Gastrocnemius medialis (tissue), 4 donors: ENCODE data around the gene FAM131B. TPM values are rescaled to one million over a fixed set of nuclear protein-coding genes. Genes with fewer than 3 reads are reported as not detected.

Source experiments
- ATAC-seq, 2 donors: fragments of 150-250 bp; one replicate each; pipeline ENCODE4 v1.9.1; 2016
- DNase-seq, 2 donors: peaks; one replicate each; pipeline ENCODE4 v3.0.0-alpha.2; 2019
- H3K27ac ChIP-seq, 4 donors: fragments of 200-600 bp; sonication (generic); 1 replicate in 1 of 4; 2 replicates in 3 of 4; pipeline ENCODE4 v1.5.1; 2016 to 2018; ENCODE audit warnings: mild to moderate bottlenecking in 2 of 4, moderate library complexity in 1 of 4
- H3K27me3 ChIP-seq, 3 donors: fragments of 200-600 bp; sonication (generic) in 2 of 3; 1 replicate in 1 of 3; 2 replicates in 2 of 3; pipeline versions ENCODE4 v1.5.1 to v1.6.0; 2016 to 2019; ENCODE audit warnings: mild to moderate bottlenecking in 1 of 3, moderate library complexity in 1 of 3
- H3K36me3 ChIP-seq, 2 donors: fragments of 200-600 bp; sonication (generic) in 1 of 2; one replicate each; pipeline ENCODE4 v1.5.1; 2017 to 2018
- H3K4me1 ChIP-seq, 2 donors: fragments of 200-600 bp; sonication (generic) in 1 of 2; one replicate each; pipeline ENCODE4 v1.5.1; 2016 to 2017; ENCODE audit warnings: mild to moderate bottlenecking in 2 of 2
- H3K4me3 ChIP-seq, 4 donors: fragments of 200-600 bp; sonication (generic) in 3 of 4; 1 replicate in 1 of 4; 2 replicates in 3 of 4; pipeline ENCODE4 v1.5.1; 2016 to 2019; ENCODE audit warnings: mild to moderate bottlenecking in 2 of 4
- H3K9me3 ChIP-seq, 3 donors: fragments of 200-600 bp; sonication (generic) in 2 of 3; 1 replicate in 1 of 3; 2 replicates in 2 of 3; pipeline ENCODE4 v1.5.1; 2016 to 2019
- POLR2A ChIP-seq, 2 donors: fragments of 450-650 bp; IDR thresholded peaks; one replicate each; pipeline ENCODE4 v1.6.1; 2017; ENCODE audit warnings: antibody characterized with exemption in 2 of 2, mild to moderate bottlenecking in 2 of 2, moderate library complexity in 2 of 2
- in situ Hi-C, 4 donors: fragments of 200-750 bp; cut with MboI; loops; one replicate each; pipeline versions ENCODE4 v1.15.0 to v1.8.0; 2017; ENCODE audit warnings: low sequenced_read_pairs in 4 of 4
- intact Hi-C: fragments of 100-400 bp; cut with DNase I; formaldehyde crosslinking; loops from one replicate; pipeline ENCODE4 v1.15.1; 2023; ENCODE audit warnings: low total_unique reads
- total RNA-seq, 4 donors: library from RNA; depleted of rRNA; stranded (reverse); fragments of >200 nt; gene quantifications; one replicate each; pipeline versions ENCODE4 v1.1.0 to v1.2.3, GENCODE V29; 2016
- TF ChIP-seq, protein P1 (sequence below), 5 experiments: fragments of 450-650 bp in 3 of 5; fragments of 200-600 bp in 2 of 5; sonication (generic) in 2 of 5; IDR thresholded peaks in 4 of 5; conservative IDR thresholded peaks in 1 of 5; 1 replicate in 4 of 5; 2 replicates in 1 of 5; pipeline ENCODE4 v1.5.1; 2016 to 2019; ENCODE audit warnings: antibody characterized with exemption in 5 of 5, mild to moderate bottlenecking in 3 of 5, moderate library complexity in 3 of 5

The FAM131B gene
- total RNA-seq, 4 donors from 2014 or later, result 0.33 to 1.2 (median 0.38) TPM; not detected in 1

DNA sequence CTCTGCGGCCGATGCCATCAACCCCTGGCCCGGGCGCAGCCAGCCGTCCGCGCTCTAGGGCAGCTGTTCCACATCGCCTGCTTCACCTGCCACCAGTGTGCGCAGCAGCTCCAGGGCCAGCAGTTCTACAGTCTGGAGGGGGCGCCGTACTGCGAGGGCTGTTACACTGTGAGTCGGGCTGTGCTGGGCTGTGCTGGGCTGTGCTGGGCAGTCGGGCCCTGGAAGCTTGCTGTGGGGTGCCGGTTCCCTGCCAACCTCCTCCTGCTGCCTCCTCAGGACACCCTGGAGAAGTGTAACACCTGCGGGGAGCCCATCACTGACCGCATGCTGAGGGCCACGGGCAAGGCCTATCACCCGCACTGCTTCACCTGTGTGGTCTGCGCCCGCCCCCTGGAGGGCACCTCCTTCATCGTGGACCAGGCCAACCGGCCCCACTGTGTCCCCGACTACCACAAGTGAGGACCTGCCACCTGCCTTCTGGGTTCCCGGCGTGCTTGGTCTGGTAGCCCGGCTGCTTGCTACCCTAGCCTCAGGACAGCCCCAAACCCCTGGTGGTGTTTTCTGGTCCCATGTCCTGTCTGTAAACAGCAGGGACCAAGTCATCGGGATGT, 26.1 kb upstream of the FAM131B start:
- Histone ChIP-seq H3K27ac (peak overlapping the region in 1 of 4 donors; percentile 18), H3K9me3 (no peaks in the 10 kb centered on the region), H3K36me3 (peaks cover 0 to 56% of the 10 kb centered on the region in 2 donors), H3K4me1 (peaks cover 33 to 53% of the 10 kb centered on the region in 2 donors), H3K4me3 (no peak overlapping the region), H3K27me3 (no peaks in the 10 kb centered on the region)
- in situ Hi-C loops, result no loop called here
- no peak for ATAC-seq
- no peak for DNase-seq
- intact Hi-C loops, result loop anchor here (10.0 kb wide), 1 partner anchor 516 kb away; the partner anchor contains the start of gene TCAF1
- TF ChIP-seq, protein P1, sequence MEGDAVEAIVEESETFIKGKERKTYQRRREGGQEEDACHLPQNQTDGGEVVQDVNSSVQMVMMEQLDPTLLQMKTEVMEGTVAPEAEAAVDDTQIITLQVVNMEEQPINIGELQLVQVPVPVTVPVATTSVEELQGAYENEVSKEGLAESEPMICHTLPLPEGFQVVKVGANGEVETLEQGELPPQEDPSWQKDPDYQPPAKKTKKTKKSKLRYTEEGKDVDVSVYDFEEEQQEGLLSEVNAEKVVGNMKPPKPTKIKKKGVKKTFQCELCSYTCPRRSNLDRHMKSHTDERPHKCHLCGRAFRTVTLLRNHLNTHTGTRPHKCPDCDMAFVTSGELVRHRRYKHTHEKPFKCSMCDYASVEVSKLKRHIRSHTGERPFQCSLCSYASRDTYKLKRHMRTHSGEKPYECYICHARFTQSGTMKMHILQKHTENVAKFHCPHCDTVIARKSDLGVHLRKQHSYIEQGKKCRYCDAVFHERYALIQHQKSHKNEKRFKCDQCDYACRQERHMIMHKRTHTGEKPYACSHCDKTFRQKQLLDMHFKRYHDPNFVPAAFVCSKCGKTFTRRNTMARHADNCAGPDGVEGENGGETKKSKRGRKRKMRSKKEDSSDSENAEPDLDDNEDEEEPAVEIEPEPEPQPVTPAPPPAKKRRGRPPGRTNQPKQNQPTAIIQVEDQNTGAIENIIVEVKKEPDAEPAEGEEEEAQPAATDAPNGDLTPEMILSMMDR (IDR thresholded peaks at IDR 0.05 in 4 of 5, conservative IDR thresholded peaks at IDR 0.05 in 1 of 5), result no peak
- TF ChIP-seq POLR2A (IDR thresholded peaks at IDR 0.05), result no peak

DNA sequence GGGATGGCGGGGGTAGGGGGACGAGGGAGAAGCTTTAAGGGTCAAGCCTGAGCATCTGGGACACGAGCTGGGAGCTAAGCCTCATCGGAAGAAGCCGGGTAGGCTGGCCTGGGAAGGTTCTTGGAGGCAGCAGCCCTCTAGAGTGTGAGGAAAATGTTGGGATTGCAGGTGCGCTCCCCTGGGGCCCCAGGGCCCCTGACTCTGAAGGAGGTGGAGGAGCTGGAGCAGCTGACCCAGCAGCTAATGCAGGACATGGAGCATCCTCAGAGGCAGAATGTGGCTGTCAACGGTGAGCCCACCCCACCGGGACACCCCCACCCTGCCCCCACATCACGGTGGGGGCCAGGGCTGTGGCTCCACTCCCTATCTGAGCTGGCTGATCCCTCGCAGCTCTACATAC, 25.5 kb upstream of the FAM131B start:
- in situ Hi-C loops, result no loop called here
- H3K36me3 ChIP-seq, result peaks cover 0 to 56% of the 10 kb centered on the region in 2 donors
- intact Hi-C loops, result loop anchor here (10.0 kb wide), 1 partner anchor 517 kb away; the partner anchor contains the start of gene TCAF1
- no peak for TF ChIP-seq POLR2A (IDR thresholded peaks at IDR 0.05)
- TF ChIP-seq, protein P1 (IDR thresholded peaks at IDR 0.05 in 4 of 5, conservative IDR thresholded peaks at IDR 0.05 in 1 of 5), result no peak
- DNase-seq, result no peak
- no peak overlapping the region for H3K4me3 ChIP-seq
- H3K27ac ChIP-seq, result peak overlapping the region in 1 of 4 donors; percentile 46
- peaks cover 39 to 55% of the 10 kb centered on the region in 2 donors for H3K4me1 ChIP-seq
- no peak for ATAC-seq
- no peaks in the 10 kb centered on the region for H3K27me3 ChIP-seq
- no peaks in the 10 kb centered on the region for H3K9me3 ChIP-seq

DNA sequence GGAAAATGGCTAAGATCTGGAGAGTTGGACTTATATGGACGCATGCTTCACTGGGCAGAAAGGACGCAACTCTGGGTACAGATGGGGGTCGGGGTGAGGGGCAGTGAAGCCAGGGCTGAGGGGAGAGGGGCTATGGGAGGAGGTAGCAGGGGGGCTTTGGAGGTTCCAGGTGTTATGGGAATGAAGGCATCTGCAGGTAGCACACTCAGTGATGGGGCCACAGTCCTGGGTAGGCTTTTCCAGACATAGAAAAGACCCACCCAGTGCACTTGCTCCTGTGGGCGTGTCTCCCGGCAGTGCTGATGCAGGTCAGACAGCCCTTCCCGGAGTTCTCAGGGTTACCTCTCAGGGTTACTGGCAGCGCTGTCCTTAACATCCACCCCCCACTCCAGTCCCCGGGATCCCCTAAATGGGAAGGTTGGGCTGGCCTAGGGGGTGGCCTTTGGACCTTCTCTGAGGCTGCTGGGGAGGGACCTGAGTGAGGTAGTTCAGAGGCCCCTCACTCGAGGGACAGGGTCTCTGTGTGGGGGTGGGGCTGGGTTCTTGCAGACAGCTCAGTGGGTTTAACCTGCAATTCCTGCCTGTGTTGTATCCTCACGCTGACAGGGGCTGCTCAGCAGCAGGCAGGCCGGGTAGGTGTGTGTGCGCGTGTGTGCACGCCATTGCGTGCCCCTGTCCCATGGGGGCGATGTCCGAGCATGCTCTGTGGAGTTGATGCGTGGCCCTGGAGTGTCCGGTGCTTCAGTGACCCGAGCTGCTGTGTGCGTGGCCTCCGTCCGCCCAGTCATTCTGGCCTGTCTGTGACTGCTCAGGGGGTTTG, 24.9 kb upstream of the FAM131B start:
- TF ChIP-seq, protein P1 (IDR thresholded peaks at IDR 0.05 in 4 of 5, conservative IDR thresholded peaks at IDR 0.05 in 1 of 5), result no peak
- TF ChIP-seq POLR2A (IDR thresholded peaks at IDR 0.05), result no peak
- no peaks in the 10 kb centered on the region for H3K9me3 ChIP-seq
- no peaks in the 10 kb centered on the region for H3K27me3 ChIP-seq
- H3K4me3 ChIP-seq, result no peak overlapping the region
- H3K36me3 ChIP-seq, result peaks cover 0 to 52% of the 10 kb centered on the region in 2 donors
- peak overlapping the region in 2 of 4 donors; percentile 8 to 46 for H3K27ac ChIP-seq
- DNase-seq (no peak), ATAC-seq (no peak)
- in situ Hi-C loops, result no loop called here
- intact Hi-C loops, result loop anchor here (10.0 kb wide), 1 partner anchor 517 kb away; the partner anchor contains the start of gene TCAF1
- H3K4me1 ChIP-seq, result peaks cover 39 to 55% of the 10 kb centered on the region in 2 donors

DNA sequence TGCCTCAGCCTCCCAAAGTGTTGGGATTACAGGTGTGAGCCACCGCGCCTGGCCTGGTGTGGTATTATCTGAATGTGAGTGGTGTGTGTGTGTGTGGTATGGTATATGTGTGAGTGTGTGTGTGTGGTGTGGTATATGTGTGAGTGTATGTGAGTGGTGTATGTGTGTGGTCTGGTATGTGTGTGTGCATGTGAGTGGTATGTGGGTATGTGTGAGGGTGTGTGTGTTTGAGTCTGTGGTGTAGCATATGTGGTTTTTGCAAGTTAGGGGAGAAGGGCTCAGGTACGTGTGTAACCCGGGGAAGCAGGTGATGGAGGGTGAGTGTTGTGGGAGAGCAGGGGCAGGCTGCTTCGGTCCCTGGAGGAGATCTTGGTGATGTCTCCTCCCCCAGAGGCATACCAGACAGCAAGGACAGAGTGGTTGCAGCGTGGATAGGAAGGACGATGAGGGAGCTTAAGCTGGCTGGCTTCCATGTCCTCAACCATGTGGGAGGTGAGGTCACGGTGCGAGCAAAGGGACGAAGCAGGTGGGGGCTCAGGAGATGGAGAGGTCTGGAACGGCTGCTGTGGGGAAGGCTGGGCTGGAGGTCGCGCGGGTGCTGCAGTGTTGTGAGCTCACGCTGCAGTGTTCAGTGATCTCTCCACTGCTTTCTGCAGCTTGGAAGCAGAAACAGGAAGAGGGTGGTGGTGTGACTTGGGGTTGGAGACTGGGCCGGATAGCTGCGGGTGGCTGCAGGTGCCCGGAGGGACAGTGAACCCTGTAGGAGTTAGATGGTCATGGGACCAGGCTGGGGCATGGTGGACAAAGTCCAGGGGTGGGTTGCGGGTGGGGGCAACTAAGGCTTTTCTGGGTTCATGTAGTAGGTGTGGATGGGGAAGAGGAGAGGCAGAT, 23.6 kb upstream of the FAM131B start:
- peak overlapping the region; percentile 8 to 98 (median 67) for H3K27ac ChIP-seq
- no peak overlapping the region for H3K4me3 ChIP-seq
- TF ChIP-seq POLR2A (IDR thresholded peaks at IDR 0.05), result no peak
- TF ChIP-seq, protein P1 (IDR thresholded peaks at IDR 0.05 in 4 of 5, conservative IDR thresholded peaks at IDR 0.05 in 1 of 5), result no peak
- ATAC-seq (no peak), DNase-seq (no peak)
- intact Hi-C loops, result loop anchor here (10.0 kb wide), 1 partner anchor 519 kb away; the partner anchor contains the start of gene TCAF1
- H3K4me1 ChIP-seq, result peaks cover 41 to 49% of the 10 kb centered on the region in 2 donors
- peaks cover 0 to 40% of the 10 kb centered on the region in 2 donors for H3K36me3 ChIP-seq
- in situ Hi-C loops, result no loop called here
- H3K27me3 ChIP-seq, result no peaks in the 10 kb centered on the region
- H3K9me3 ChIP-seq, result no peaks in the 10 kb centered on the region
